ENCODE measurements around the gene MARVELD3.

MARVELD3 gene

GRCh38 chr16:71626858-71627213, 852 bp downstream of the MARVELD3 start:
- TF ChIP-seq, protein P1, sequence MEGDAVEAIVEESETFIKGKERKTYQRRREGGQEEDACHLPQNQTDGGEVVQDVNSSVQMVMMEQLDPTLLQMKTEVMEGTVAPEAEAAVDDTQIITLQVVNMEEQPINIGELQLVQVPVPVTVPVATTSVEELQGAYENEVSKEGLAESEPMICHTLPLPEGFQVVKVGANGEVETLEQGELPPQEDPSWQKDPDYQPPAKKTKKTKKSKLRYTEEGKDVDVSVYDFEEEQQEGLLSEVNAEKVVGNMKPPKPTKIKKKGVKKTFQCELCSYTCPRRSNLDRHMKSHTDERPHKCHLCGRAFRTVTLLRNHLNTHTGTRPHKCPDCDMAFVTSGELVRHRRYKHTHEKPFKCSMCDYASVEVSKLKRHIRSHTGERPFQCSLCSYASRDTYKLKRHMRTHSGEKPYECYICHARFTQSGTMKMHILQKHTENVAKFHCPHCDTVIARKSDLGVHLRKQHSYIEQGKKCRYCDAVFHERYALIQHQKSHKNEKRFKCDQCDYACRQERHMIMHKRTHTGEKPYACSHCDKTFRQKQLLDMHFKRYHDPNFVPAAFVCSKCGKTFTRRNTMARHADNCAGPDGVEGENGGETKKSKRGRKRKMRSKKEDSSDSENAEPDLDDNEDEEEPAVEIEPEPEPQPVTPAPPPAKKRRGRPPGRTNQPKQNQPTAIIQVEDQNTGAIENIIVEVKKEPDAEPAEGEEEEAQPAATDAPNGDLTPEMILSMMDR (IDR thresholded peaks at IDR 0.05; ENCODE audit: insufficient read depth, low read depth, low read length, missing control alignments), result no peak
- H3K4me3 ChIP-seq (ENCODE audit: low read depth, low read length), result no peak overlapping the region
- DNase-seq (ENCODE audit: low read depth), result no peak

- no peak overlapping the region for H3K4me3 ChIP-seq (ENCODE audit: low read depth, low read length)
- DNase-seq (ENCODE audit: low read depth), result no peak
- TF ChIP-seq, protein P1 (IDR thresholded peaks at IDR 0.05; ENCODE audit: insufficient read depth, low read depth, low read length, missing control alignments), result no peak
These were observed 1.8 kb downstream of the MARVELD3 start for GRCh38 chr16:71627731-71628181.

DNA sequence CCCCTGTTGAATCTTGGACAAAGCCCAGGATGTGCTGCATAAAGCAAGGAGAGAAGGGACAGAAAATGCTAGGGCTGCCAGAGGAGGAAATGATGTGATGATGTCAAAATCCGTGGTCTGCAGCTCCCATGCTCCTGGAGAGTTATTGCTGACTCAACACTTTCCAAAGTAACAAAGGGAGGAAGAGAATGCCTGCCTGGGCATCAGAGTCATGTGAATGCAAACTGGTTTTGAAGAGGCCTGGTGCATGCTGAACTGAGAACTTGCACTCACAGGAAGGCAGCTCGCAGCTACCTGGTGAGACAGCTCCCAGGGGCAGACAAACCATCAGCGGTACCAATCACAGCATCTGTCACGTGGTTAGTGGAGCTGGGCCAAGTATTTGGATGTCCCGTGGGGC, 2.8 kb downstream of the MARVELD3 start:
- DNase-seq (ENCODE audit: low read depth), result no peak
- no peak overlapping the region for H3K4me3 ChIP-seq (ENCODE audit: low read depth, low read length)
- TF ChIP-seq, protein P1 (IDR thresholded peaks at IDR 0.05; ENCODE audit: insufficient read depth, low read depth, low read length, missing control alignments), result no peak

GRCh38 chr16:71629278-71630016, 3.5 kb downstream of the MARVELD3 start:
- TF ChIP-seq, protein P1 (IDR thresholded peaks at IDR 0.05; ENCODE audit: insufficient read depth, low read depth, low read length, missing control alignments), result no peak
- no peak for DNase-seq (ENCODE audit: low read depth)
- H3K4me3 ChIP-seq (ENCODE audit: low read depth, low read length), result no peak overlapping the region

DNA sequence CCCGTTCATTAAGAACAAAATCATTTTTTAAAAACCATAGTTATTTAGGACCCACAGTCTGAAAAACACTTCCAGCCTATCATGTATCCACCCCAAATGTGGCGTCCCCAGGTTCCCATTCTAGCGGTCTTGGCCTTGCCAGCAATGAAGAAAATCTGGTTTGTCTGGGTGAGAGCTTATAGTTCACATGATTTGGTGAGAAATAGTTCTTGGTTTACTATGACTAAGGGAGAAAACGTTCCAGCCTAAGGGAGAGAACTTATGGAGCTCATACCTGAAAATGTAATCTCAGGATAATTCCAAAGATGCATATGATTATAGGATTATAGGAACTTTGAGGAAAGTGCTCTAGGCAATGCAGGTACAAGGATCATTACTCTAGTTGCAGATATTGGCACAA, 4.8 kb downstream of the MARVELD3 start:
- TF ChIP-seq, protein P1 (IDR thresholded peaks at IDR 0.05; ENCODE audit: insufficient read depth, low read depth, low read length, missing control alignments), result no peak
- H3K4me3 ChIP-seq (ENCODE audit: low read depth, low read length), result no peak overlapping the region
- no peak for DNase-seq (ENCODE audit: low read depth)

GRCh38 chr16:71631776-71632175, 5.8 kb downstream of the MARVELD3 start:
- H3K4me3 ChIP-seq (ENCODE audit: low read depth, low read length), result no peak overlapping the region
- DNase-seq (ENCODE audit: low read depth), result no peak
- TF ChIP-seq, protein P1 (IDR thresholded peaks at IDR 0.05; ENCODE audit: insufficient read depth, low read depth, low read length, missing control alignments), result no peak

DNA sequence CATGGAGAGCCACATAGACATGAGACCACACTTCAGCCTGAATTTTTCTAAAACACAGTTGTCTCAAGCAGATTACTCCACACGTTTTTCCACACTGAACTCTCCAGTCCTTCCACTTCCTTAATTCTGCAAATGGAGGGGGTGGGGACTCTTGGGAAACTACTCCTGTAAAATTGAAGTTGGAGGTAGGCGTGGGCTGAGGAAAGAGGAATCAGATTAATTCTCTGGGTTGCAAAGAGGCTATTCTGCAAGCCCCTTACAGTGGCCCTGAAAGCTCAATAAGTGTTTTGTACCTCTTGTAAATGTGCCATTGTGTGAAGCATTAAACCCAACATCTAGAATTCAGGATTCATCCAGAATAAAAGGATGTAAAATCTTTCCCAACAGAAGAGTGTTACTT, 9.6 kb downstream of the MARVELD3 start:
- DNase-seq (ENCODE audit: low read depth), result no peak
- H3K4me3 ChIP-seq (ENCODE audit: low read depth, low read length), result no peak overlapping the region
- TF ChIP-seq, protein P1 (IDR thresholded peaks at IDR 0.05; ENCODE audit: insufficient read depth, low read depth, low read length, missing control alignments), result no peak

Data from GM12865 (cell line).